ENCODE results near the gene ANKRD45. TPM values are rescaled to one million over a fixed set of nuclear protein-coding genes. Genes with fewer than 3 reads are reported as not detected.

Gene ANKRD45
- total RNA-seq, 1 experiment from 2014 or later = 0.31 TPM

DNA sequence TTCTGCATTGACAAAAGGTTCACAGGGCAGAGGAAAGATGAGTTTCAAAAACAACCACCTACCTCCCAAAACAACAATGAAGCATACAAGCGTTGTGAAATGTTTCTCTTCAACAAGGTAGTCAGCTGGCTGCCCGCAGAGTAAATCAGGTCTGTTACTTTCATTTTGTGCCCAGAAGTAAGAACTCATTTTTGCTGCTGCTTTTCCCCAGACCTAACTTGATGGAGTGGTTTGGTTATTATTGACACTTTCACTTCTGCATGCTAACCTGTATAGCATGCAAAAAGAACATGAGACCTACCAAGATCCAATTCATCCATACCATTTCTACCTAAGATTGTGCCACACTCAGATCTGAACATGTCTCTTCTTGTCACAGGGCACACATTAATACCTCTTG is 68.1 kb downstream of the ANKRD45 start:
- H3K27me3 Mint-ChIP-seq (ENCODE audit: low read depth) = no peaks in the 10 kb centered on the region
- Histone ChIP-seq H3K18ac (ENCODE audit: insufficient read length, low read depth, low read length) (no peak overlapping the region), H3K9me3 (ENCODE audit: control insufficient read depth, low read depth, low read length) (no peaks in the 10 kb centered on the region), H3T11ph (ENCODE audit: low read length) (no peak overlapping the region), H3K4ac (ENCODE audit: low read depth, low read length) (no peak overlapping the region), H4K5ac (ENCODE audit: insufficient read length, low read depth, low read length) (no peak overlapping the region), H2BK15ac (ENCODE audit: low read depth, low read length) (no peak overlapping the region), H3K79me2 (ENCODE audit: insufficient read depth, low read length) (no peaks in the 10 kb centered on the region), H3K27me3 (ENCODE audit: insufficient read depth, low read length) (no peaks in the 10 kb centered on the region), H3K14ac (ENCODE audit: insufficient read depth, low read length) (no peak overlapping the region), H3K23ac (ENCODE audit: insufficient read length, low read depth, low read length) (no peak overlapping the region), H3K9ac (ENCODE audit: extremely low read depth, insufficient read length, low read length) (no peak overlapping the region), H3K27ac (ENCODE audit: insufficient read length, low read depth, low read length) (no peak overlapping the region), H4K91ac (ENCODE audit: insufficient read length, low read depth, low read length) (no peak overlapping the region), H2BK120ac (ENCODE audit: low read depth, low read length, poor library complexity, severe bottlenecking) (no peak overlapping the region), H3K79me1 (ENCODE audit: insufficient read depth, low read depth, low read length, poor library complexity, severe bottlenecking) (no peaks in the 10 kb centered on the region), H3K4me1 (ENCODE audit: insufficient read depth, low read length) (no peaks in the 10 kb centered on the region), H3K23me2 (ENCODE audit: insufficient read length, low read depth, low read length, poor library complexity, severe bottlenecking) (no peaks in the 10 kb centered on the region), H3K4me2 (ENCODE audit: insufficient read depth, insufficient read length, low read length) (no peak overlapping the region), H2BK12ac (ENCODE audit: insufficient read length, low read depth, low read length) (no peak overlapping the region), H2BK5ac (ENCODE audit: insufficient read length, low read length) (no peak overlapping the region), H4K8ac (replicated peaks; ENCODE audit: insufficient read length, low read depth, low read length) (no peak overlapping the region), H2AK5ac (ENCODE audit: insufficient read length, low read length) (no peak overlapping the region), H3K56ac (ENCODE audit: insufficient read length, low read depth, low read length) (no peak overlapping the region), H2BK20ac (ENCODE audit: low read depth, low read length, poor library complexity, severe bottlenecking) (no peak overlapping the region), H4K20me1 (ENCODE audit: control insufficient read depth, insufficient read depth, insufficient read length) (no peaks in the 10 kb centered on the region), H2AFZ (ENCODE audit: low read length) (no peak overlapping the region)
- no peak overlapping the region for H3K4me3 Mint-ChIP-seq
- DNase-seq = no peak
- no peaks in the 10 kb centered on the region for H3K4me1 Mint-ChIP-seq
- no CpG with 5 or more reads among the region's 2 CpGs for WGBS (ENCODE audit: extremely low coverage, insufficient read length, low lambda C conversion rate)
- no peaks in the 10 kb centered on the region for H3K36me3 Mint-ChIP-seq (ENCODE audit: insufficient read depth in 1 of 3, low read depth in 3 of 3)
- H3K9me3 Mint-ChIP-seq = no peaks in the 10 kb centered on the region
- TF ChIP-seq, protein P1, sequence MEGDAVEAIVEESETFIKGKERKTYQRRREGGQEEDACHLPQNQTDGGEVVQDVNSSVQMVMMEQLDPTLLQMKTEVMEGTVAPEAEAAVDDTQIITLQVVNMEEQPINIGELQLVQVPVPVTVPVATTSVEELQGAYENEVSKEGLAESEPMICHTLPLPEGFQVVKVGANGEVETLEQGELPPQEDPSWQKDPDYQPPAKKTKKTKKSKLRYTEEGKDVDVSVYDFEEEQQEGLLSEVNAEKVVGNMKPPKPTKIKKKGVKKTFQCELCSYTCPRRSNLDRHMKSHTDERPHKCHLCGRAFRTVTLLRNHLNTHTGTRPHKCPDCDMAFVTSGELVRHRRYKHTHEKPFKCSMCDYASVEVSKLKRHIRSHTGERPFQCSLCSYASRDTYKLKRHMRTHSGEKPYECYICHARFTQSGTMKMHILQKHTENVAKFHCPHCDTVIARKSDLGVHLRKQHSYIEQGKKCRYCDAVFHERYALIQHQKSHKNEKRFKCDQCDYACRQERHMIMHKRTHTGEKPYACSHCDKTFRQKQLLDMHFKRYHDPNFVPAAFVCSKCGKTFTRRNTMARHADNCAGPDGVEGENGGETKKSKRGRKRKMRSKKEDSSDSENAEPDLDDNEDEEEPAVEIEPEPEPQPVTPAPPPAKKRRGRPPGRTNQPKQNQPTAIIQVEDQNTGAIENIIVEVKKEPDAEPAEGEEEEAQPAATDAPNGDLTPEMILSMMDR (conservative IDR thresholded peaks at IDR 0.05) = no peak
- no peak overlapping the region for H3K27ac Mint-ChIP-seq

Data from H9 (cell line).